ENCODE measurements around the gene SFI1.

SFI1 gene

GRCh38 chr22:31603081-31603525 lies 106.8 kb downstream of the SFI1 start:
- DNase-seq = peak; percentile 91

GRCh38 chr22:31603574-31603973 lies 107.2 kb downstream of the SFI1 start:
- DNase-seq = no peak

- no peak for DNase-seq
Measured at GRCh38 chr22:31604137-31604705, 107.9 kb downstream of the SFI1 start.

- DNase-seq = no peak
Measured at GRCh38 chr22:31604746-31605705, 108.7 kb downstream of the SFI1 start.

- DNase-seq = no peak
Measured at GRCh38 chr22:31605851-31606585, 109.7 kb downstream of the SFI1 start.

GRCh38 chr22:31607696-31608095 lies 111.4 kb downstream of the SFI1 start:
- DNase-seq = no peak

- no peak for DNase-seq
Measured at GRCh38 chr22:31609716-31610115, 113.4 kb downstream of the SFI1 start.

GRCh38 chr22:31610611-31611010 lies 114.3 kb downstream of the SFI1 start:
- DNase-seq = no peak

- DNase-seq = no peak
Measured at GRCh38 chr22:31611061-31611760, 114.9 kb downstream of the SFI1 start.

GRCh38 chr22:31612891-31613285 lies 116.6 kb downstream of the SFI1 start:
- no peak for DNase-seq

GRCh38 chr22:31613286-31613903 lies 117.1 kb downstream of the SFI1 start:
- DNase-seq = no peak

- no peak for DNase-seq
Measured at GRCh38 chr22:31613904-31614296, 117.6 kb downstream of the SFI1 start.

- no peak for DNase-seq
Measured at GRCh38 chr22:31614781-31615490, 118.6 kb downstream of the SFI1 start.

GRCh38 chr22:31615491-31615860 lies 119.1 kb downstream of the SFI1 start:
- DNase-seq = no peak

- peak; percentile 53 for DNase-seq
Measured at GRCh38 chr22:31615940-31616314, 119.6 kb downstream of the SFI1 start.

- DNase-seq = peak; percentile 59
Measured at GRCh38 chr22:31616315-31616980, 120.1 kb downstream of the SFI1 start.

GRCh38 chr22:31618057-31618456 lies 121.7 kb downstream of the SFI1 start:
- DNase-seq = no peak

- no peak for DNase-seq
Measured at GRCh38 chr22:31618471-31619176, 122.3 kb downstream of the SFI1 start.

- DNase-seq = no peak
Measured at GRCh38 chr22:31619611-31620300, 123.4 kb downstream of the SFI1 start.

Measured in hematopoietic multipotent progenitor cell treated with erythropoietin and hydrocortisone succinate and interleukin-3 and kit ligand, for 4 days (in vitro differentiated cells).